ENCODE data around the gene ANKAR. TPM values are rescaled to one million over a fixed set of nuclear protein-coding genes. Genes with fewer than 3 reads are reported as not detected.
"Not testable (repeated sequence)": the region's sequence is repeated elsewhere in the genome, so short reads cannot be mapped to it uniquely, and the experiment has no call there.

The ANKAR gene
- total RNA-seq, 2 donors from 2014 or later = 4.4 to 7.7 TPM

DNA sequence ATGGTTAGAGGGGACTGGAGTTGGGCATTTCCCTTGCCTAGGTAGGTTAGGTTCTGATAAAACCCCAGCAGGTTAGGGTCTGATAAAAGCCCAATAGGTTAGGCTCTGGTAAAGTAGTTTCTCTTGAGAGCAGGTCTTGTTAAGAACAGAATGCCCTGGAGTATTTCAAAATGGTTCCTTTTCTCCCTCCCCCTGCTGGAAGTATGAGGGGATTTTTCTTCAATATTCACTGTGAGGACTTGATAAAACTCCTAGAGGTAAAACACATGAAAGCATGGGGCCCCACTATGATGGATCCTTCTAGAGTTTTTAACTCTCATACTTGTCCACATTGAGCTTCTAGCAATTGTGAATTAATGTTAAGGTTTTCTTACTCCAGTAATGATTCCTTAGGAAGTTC, 27.6 kb downstream of the ANKAR start:
- Mint-ChIP-seq H3K4me3 (no peak overlapping the region), H3K27ac (no peak overlapping the region), H3K9me3 (no peaks in the 10 kb centered on the region), H3K36me3 (no peaks in the 10 kb centered on the region), H3K27me3 (no peaks in the 10 kb centered on the region), H3K4me1 (ENCODE audit: low read depth in 2 of 2) (peaks cover 0 to 5% of the 10 kb centered on the region in 2 donors)
- ATAC-seq (no peak), DNase-seq (ENCODE audit: low spot score) (no peak)

DNA sequence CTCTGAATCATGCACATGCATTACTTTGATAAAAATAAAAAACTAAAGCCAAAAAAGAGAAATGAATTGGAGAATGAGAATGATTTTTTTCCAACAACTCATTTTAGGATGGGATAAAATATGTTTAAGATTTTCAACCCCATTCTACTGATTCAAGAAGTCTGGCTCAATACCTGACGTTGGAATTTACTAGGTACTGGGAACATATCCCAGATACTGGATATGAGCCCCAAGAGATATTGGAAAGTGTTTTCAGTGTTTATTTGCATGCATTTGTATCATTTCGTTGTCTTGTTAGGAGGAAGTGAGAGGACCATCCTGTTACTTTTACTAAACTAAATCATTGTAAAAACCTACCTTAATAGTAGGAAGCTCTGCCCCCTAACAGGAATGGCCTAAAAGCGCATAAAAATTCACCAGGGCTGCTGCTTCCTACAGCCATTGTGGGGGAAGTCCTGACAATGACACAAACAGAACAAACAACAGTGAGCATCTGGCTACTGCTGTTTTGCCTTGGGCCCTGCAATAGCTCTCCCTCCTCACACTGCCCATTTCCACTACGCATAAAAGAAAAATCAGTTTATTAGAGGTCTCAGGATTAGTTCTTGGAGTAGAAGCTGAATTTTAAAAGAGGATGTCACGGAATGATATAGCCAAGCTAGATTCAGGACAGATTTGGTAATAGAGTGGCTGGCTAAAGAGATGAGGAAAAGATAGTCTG, 35.2 kb downstream of the ANKAR start:
- ATAC-seq (no peak), DNase-seq (ENCODE audit: low spot score) (no peak)
- no peak overlapping the region for H3K4me3 Mint-ChIP-seq
- peaks cover under 1% of the 10 kb centered on the region for H3K36me3 Mint-ChIP-seq
- H3K9me3 Mint-ChIP-seq = peaks cover 3% of the 10 kb centered on the region
- H3K27ac Mint-ChIP-seq = no peak overlapping the region
- no peaks in the 10 kb centered on the region for H3K4me1 Mint-ChIP-seq (ENCODE audit: low read depth in 2 of 2)
- no peaks in the 10 kb centered on the region for H3K27me3 Mint-ChIP-seq

DNA sequence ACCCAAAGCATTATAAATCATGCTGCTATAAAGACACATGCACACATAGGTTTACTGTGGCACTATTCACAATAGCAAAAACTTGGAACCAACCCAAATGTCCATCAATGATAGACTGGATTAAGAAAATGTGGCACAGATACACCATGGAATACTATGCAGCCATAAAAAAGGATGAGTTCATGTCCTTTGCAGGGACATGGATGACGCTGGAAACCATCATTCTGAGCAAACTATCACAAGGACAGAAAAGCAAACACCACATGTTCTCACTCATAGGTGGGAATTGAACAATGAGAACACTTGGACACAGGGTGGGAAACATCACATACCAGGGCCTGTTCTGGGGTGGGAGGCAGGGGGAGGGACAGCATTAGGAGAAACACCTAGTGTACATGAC, 43.1 kb downstream of the ANKAR start:
- H3K4me3 Mint-ChIP-seq; ATAC-seq; H3K4me1 Mint-ChIP-seq (ENCODE audit: low read depth in 2 of 2); DNase-seq (ENCODE audit: low spot score); H3K36me3 Mint-ChIP-seq; H3K27ac Mint-ChIP-seq; H3K27me3 Mint-ChIP-seq: not testable (repeated sequence)
- H3K9me3 Mint-ChIP-seq = peaks cover 10% of the 10 kb centered on the region

DNA sequence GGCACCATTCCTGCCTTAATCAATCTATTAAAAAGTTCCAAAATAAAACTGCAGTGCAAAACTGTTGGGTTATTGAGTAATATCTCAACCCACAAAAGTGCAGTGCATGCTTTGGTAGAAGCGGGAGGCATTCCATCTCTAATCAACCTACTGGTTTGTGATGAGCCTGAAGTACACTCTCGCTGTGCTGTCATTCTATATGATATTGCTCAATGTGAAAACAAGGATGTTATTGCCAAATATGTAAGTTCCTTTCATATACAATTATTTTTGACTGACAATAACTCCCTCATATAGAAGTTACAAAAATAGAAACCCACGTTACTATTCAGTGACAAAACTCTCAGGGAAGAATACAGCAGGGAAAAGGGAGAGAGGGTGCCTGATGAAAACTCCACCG, 45.1 kb downstream of the ANKAR start:
- H3K27ac Mint-ChIP-seq = no peak overlapping the region
- H3K36me3 Mint-ChIP-seq = peaks cover 7% of the 10 kb centered on the region
- ATAC-seq (no peak), DNase-seq (ENCODE audit: low spot score) (no peak)
- H3K9me3 Mint-ChIP-seq = peaks cover 8% of the 10 kb centered on the region
- H3K4me3 Mint-ChIP-seq = no peak overlapping the region
- H3K27me3 Mint-ChIP-seq = no peaks in the 10 kb centered on the region
- H3K4me1 Mint-ChIP-seq (ENCODE audit: low read depth in 2 of 2) = peaks cover 0 to 4% of the 10 kb centered on the region in 2 donors

DNA sequence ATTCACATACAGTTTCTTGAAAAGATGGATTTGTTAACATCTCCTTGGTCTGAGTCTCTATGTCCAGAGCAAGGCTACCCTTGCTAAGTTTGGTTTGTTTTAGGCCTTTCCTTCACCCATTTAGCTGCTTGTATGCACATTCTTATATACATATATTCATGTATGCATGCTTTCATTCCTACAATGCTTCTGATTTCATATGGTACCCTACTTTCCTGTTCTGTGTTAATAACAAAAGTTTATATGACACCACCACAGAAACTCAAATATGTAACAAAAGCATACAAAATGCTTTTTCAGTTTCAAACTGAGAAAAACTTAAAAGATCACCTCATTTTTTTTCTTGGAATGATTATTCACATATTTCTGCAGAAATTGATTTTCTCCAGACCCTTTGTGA, 48.7 kb downstream of the ANKAR start:
- no peak overlapping the region for H3K4me3 Mint-ChIP-seq
- H3K9me3 Mint-ChIP-seq = no peaks in the 10 kb centered on the region
- H3K4me1 Mint-ChIP-seq (ENCODE audit: low read depth in 2 of 2) = peaks cover 0 to 4% of the 10 kb centered on the region in 2 donors
- H3K27me3 Mint-ChIP-seq = no peaks in the 10 kb centered on the region
- ATAC-seq (peak in 1 of 2 donors; percentile 62), DNase-seq (ENCODE audit: low spot score) (no peak)
- no peaks in the 10 kb centered on the region for H3K36me3 Mint-ChIP-seq
- peak overlapping the region in 1 of 2 donors; percentile 33 for H3K27ac Mint-ChIP-seq

Other genes with a start within 250 kb of the ANKAR start
- 10 to 100 TPM; 45.1 to 55.6 TPM for gene WDR75, start 233.2 kb upstream of the ANKAR start, total RNA-seq
- under 1 TPM; 0.10 to 0.47 TPM for gene SLC40A1, start 93.9 kb upstream of the ANKAR start, total RNA-seq
- gene ASNSD1, start 13.2 kb upstream of the ANKAR start, total RNA-seq = 10 to 100 TPM; 36.1 to 51.9 TPM
- 10 to 100 TPM in 1 of 2 donors, 1 to 10 TPM in 1; 7.2 to 11.0 TPM for gene OSGEPL1, start 88.1 kb downstream of the ANKAR start, total RNA-seq
- 10 to 100 TPM; 73.1 to 94.4 TPM for gene ORMDL1, start 109.7 kb downstream of the ANKAR start, total RNA-seq
- 10 to 100 TPM; 37.1 to 54.0 TPM for gene PMS1, start 109.8 kb downstream of the ANKAR start, total RNA-seq